HG03280 (cell line): Measurements from ENCODE around the gene KCNIP4.

Experiments used
- ATAC-seq: cut with Tn5 transposase; IDR thresholded peaks from one replicate; pipeline ENCODE4 v1.9.1; 2021; ENCODE audit warnings: mild to moderate bottlenecking, moderate library complexity; ENCODE audit not compliant: unreplicated experiment

Gene KCNIP4

GRCh38 chr4:21856301-21856700, 92.3 kb downstream of the KCNIP4 start:
- ATAC-seq = no peak

DNA sequence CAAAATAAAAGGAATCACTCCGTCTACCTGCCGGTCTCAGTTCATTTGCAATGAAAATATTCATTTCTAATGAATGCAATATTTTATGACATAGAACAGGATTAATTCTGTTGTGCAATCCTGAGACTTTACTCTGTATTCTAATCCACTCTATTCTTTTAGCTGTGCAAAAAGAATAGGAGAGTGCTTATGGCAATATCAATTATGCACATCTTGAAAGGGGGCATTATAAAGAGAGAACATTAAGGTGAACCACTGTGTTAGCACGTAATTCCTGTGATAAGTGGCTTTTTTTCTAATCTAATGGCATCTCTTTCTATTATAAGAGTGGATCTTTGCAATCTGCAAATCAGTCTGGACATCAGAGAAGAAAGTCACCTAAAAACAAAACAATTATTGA, 99.5 kb downstream of the KCNIP4 start:
- no peak for ATAC-seq

DNA sequence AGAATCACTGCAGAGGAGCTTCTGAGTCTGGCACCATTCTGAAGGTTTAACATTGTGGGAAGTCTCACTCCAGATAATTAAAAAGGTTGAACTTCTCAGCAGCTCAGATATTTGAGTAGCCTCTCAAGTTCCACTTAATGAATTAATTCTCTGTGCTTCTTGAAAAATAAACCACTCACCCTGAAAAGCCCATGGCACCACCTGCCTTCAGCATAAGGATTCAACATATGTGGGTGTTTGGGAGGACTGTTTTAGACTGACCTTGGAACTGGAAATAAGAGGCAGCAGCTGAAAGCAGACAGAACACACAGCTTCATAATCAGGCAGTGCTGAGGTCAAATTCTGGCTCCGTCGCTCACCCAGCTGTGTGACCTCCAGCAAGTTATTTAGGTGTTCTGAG, 100.6 kb downstream of the KCNIP4 start:
- no peak for ATAC-seq

DNA sequence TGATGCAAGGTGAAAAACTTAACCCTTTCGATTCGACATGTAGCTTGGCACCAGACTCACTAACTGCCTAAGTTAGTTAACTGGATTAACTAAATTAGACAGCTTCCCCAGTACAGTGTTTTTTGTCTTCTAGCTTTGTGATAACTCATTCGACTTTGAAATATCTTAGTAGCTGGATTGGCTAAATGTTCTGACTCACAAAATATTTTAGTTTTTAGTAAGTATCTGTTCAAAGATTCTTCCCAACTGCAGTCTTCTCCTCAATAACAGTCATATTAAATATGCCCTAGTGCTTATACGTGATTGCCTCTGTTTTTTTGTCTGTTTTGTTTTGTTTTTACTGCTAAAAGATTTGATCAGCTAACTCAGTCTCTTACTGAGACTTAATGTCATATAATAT, 102.9 kb downstream of the KCNIP4 start:
- no peak for ATAC-seq

DNA sequence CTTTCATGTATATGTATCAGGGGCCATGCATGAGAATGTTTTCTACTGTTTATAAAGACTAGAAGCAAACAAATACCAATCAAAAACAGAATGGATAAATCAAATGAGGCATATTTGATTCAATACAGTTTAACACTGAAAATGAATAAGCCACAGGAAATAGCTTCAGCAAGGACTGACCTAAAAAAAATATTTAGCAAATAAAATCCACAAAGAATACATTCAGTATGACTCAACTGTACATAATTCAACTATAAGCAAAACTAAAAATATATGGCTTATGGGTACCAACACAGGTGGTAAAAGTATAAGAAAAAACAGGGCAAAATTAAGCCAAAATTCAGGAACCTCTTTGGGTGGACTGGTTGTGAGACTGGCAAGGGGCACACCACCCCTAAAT, 112.9 kb downstream of the KCNIP4 start:
- ATAC-seq = no peak

GRCh38 chr4:21830272-21830671, 118.3 kb downstream of the KCNIP4 start:
- ATAC-seq = no peak

GRCh38 chr4:21827575-21827974, 121.0 kb downstream of the KCNIP4 start:
- no peak for ATAC-seq

GRCh38 chr4:21826071-21826470, 122.5 kb downstream of the KCNIP4 start:
- ATAC-seq = no peak

GRCh38 chr4:21819086-21819485, 129.5 kb downstream of the KCNIP4 start:
- no peak for ATAC-seq

DNA sequence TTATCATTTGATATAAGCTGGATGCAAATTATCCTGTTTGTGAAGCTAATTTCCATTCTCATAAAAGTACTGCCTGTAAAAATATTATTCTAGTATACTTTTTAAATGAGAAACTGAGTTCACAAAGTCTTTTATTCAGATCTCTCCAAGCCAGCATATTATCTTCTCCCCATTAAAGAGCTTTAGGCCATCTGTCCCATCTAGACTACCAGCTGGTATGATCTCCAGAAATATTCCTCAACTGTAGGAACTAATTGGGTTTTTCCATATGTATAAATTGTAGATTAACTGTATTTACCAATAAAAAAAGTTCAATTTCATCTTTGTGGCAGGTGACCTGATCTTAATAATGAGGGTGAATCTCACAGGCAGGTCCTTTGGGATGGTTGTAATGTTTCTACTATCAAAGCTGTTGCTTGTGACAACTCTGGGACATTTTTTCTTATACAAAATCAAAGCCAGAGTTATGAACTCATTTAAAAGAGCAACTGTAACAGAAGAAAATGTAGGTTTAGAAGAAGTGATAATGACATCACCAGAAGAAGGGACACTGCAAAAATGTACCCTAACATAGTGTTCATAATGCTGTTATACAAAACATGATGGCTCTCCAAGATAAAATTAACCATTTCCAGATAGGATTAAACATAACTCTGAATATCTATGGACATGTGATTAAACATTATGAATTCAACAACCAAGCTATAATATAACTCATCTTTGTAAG, 132.8 kb downstream of the KCNIP4 start:
- no peak for ATAC-seq

DNA sequence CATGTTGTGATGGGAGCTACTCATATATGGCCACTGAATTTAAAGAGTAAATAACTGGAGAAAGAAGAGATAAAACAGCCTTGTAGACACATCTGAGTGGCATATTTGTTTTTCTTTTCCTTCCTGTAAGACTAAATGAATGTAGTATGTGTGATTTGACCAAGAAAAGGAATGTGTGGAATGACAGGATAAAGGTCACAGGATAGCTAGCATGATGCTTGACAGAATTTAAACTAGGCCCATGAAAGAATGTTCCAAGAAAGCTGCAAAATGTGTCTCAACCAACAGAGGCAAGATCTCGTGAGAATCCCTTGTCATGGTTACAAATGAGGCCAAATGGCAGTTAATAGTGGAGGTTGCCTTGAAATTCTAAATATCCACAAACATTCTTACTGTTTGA, 137.0 kb downstream of the KCNIP4 start:
- ATAC-seq = no peak

- no peak for ATAC-seq
Measured at GRCh38 chr4:21806991-21807390, 141.6 kb downstream of the KCNIP4 start.

DNA sequence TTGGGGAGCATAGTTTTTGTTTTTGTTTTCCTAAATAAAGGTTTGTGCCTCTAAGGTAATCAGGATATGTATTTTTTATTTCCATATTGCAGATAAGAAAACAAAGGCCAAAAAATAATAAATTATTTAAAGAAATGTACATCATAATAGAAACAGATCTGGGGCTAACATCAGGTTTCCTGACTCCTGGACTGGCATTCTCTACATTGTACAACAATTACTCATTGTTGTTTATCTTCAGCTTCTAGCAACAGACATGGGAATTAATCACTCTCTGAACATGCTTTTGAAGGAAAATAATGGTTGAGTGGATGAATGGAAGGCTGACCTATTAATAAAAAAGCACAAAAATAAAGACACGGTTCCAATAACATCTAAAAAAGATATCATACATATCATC, 146.2 kb downstream of the KCNIP4 start:
- ATAC-seq = no peak

- ATAC-seq = no peak
Measured at GRCh38 chr4:21801661-21802385, 146.7 kb downstream of the KCNIP4 start.

DNA sequence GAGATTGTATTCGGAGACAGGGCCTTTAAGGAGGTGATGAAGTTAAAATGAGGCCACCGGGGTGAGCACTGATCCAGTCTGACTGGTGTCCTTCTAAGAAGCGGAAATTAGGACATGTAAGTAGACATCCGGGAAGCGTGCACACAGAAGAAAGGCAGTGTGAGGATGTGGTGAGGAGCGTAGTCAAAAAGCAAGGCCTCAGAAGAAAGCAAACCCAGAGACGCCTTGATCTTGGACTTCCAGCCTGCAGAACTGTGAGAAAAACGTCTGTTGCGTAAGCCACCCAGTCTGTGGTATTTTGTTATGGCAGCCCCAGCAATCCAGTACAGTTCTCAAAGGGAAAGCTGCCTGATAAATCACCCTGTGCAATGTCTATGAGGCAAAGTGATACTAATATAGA, 153.5 kb downstream of the KCNIP4 start:
- ATAC-seq = no peak

DNA sequence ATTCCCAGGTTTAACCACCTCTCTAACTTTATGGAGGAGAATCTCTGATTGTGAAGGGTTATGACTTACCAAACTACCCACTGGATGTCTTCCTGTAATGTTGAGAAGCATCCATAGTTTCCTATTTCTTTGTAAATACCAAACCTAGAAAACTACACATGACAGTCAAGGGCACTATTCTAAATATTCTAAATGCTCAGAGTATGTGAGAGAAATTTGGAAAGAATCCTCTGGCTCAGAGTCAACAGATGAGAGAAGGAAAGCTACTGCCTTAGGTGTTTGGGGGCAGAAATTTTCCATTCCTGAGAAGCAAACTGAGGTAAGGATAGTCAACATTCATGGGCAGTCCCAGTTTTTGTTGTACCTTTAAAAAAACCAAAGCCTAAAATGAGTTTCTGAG, 155.8 kb downstream of the KCNIP4 start:
- no peak for ATAC-seq

- no peak for ATAC-seq
Measured at GRCh38 chr4:21790438-21791029, 158.0 kb downstream of the KCNIP4 start.

- ATAC-seq = no peak
Measured at GRCh38 chr4:21780148-21780547, 168.4 kb downstream of the KCNIP4 start.

- ATAC-seq = no peak
Measured at GRCh38 chr4:21778702-21779101, 169.9 kb downstream of the KCNIP4 start.

- no peak for ATAC-seq
Measured at GRCh38 chr4:21775703-21776102, 172.9 kb downstream of the KCNIP4 start.

- no peak for ATAC-seq
Measured at GRCh38 chr4:21769404-21770147, 179.0 kb downstream of the KCNIP4 start.
